NCI-H345 treated with DMSO at 0.1 percent for 48 hours (cell line): ENCODE results near the gene TSPAN13.
"Not testable (repeated sequence)": the region's sequence is repeated elsewhere in the genome, so short reads cannot be mapped to it uniquely, and the experiment has no call there.

ENCODE experiments used
- DNase-seq: peaks from one replicate; lab custom pipeline; 2025; ENCODE audit not compliant: unreplicated experiment; lab: John Stamatoyannopoulos, UW

Gene TSPAN13

DNA sequence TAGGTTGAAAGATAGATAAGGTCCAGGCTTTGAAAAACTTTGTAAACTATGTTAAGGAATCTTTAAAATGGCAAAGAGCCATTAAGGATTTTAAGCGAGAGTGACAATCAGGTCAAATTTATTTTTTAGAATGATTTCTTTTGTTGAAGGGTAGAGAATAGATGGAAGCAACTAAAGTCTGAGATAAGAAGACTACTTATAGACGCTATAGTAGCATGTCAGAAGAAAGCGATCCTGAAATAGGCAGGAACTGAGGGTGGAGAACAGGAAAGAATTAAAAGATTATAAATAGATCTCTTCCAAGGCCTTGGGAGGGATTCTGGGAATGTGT lies 13.0 kb upstream of the TSPAN13 start:
- no peak for DNase-seq

DNA sequence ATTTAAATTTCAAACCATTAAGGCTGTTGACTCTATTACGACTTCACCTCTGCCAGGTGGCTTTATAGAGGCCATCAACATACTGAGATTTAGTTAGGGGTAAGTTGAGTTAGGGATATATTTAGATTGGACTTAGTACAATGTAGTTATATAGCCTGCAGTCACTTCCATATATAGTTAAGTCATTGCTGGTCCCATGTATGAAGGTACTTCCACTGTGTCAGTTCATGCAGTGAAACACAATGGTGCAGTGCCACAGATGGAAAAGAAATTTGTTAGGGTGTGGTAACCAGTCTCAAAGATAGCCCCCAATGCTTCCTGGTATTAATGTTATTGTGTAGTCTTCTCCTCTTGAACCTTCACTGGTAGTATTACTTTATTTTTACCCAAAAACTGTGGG lies 12.6 kb upstream of the TSPAN13 start:
- no peak for DNase-seq

DNA sequence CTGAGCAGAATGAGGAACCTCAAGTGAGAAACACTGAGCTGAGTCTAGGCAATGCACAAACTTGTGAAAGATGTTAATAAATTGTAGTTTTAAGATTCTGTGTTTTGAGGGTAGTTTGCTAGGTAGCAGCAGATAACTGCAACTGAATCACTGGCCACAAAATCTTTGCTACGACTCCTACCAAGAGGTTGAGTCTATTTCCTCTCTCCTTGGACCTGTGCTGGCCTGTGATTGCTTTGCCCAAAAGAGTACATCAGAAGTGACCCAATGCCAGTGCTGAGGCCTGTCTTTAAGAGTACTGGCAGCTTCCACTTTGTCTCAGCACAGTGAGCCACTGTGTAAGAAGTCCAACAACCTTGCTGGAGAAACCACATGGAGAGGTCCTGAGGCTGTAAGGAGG lies 11.9 kb upstream of the TSPAN13 start:
- no peak for DNase-seq

GRCh38 chr7:16742547-16742946 lies 11.0 kb upstream of the TSPAN13 start:
- DNase-seq, result no peak

GRCh38 chr7:16743236-16743635 lies 10.3 kb upstream of the TSPAN13 start:
- DNase-seq, result no peak

DNA sequence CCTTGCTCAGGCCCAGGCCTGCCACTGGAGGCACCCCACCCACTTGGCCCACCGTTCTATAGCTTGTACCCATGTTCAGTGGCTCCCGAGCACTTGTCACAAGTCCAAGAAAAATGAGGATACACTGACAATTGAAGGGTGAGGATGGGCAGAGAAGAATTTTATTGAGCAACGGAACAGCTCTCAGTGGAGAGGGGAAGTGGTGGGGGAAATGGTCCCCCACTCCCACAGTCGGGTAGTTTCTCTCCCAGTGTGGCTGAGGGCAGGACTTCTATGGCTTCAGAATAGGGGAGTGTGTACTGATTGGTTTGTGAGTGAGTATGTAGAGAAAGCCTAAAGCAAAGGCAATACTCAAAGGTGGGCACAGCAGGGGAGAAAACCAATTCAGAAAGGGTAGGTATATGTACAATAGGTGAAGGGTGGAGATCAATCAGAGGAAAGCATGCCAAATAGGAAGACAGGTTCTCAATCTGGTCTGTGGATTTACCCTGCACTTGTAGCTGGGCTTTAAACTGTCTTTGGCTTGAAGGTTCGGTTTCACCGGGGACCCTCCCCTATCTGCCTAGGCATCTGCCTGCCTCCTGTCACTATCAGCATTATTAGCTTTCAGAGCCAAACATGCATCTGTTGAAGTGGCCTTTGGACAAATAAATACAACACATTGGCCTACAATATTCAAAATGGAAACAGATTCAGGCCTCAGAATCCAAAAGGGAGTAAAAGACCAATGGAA lies 8.9 kb upstream of the TSPAN13 start:
- DNase-seq, result no peak

DNA sequence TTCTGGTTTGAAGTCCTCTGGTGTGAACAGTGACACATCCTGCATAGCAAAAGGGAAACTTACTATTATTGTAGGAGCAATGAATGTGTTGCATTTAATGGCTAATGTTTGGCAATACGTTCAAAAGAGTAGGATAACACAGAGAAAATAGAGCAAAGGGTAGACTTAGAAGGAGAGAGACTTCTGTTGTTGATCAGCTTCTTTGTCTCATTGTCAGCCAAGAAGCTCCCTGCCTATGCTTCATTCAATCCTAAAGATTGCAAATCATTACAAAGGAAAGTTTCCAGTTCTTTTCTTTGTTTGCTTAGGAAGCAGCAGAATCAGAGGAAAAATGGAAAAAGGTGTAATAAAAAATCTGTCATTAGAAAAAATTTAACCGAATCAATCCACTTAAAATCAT lies 7.9 kb upstream of the TSPAN13 start:
- DNase-seq, result no peak

DNA sequence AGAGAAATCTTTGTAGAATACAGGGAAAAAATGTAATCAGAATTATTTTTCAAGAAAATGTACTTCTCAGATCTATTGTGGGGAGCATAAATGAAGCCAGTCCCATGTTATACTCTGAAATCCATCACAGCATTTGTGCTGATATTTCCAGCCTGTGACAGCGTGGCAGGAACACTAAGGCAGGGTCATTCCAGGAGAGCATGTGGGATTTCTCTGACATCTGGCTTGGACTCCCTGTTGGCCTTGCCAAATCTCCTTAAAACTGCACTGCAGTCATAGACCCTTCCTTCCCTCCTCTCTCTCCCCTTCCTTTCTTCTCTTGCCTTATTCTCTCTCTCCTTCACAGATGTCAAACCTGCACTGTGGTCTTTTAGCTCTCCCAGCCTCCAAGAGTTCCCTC lies 6.5 kb upstream of the TSPAN13 start:
- DNase-seq, result no peak

GRCh38 chr7:16753932-16754855 lies 639 bp downstream of the TSPAN13 start:
- DNase-seq, result peak; percentile 38

- DNase-seq, result no peak
These were observed 1.3 kb downstream of the TSPAN13 start for GRCh38 chr7:16754856-16755317.

- DNase-seq, result no peak
These were observed 1.8 kb downstream of the TSPAN13 start for GRCh38 chr7:16755397-16755796.

DNA sequence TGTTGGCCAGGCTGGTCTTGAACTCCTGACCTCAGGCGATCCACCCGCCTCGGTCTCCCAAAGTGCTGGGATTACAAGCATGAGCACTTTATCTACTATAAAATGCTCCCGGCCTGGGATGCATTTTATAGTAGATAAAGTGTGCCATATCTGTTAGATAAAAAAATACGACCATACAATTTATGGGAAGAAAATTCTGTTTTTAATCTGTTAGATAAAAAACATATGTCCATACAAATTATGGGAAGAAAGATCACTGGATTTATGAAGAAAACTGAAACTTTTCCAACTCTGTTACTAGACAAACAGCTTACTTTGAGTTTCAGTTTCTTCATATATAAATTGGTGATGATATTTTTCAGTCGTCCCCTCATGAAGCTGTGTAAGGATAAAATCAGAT lies 4.5 kb downstream of the TSPAN13 start:
- DNase-seq, result no peak

- DNase-seq, result no peak
These were observed 5.4 kb downstream of the TSPAN13 start for GRCh38 chr7:16758631-16759611.

DNA sequence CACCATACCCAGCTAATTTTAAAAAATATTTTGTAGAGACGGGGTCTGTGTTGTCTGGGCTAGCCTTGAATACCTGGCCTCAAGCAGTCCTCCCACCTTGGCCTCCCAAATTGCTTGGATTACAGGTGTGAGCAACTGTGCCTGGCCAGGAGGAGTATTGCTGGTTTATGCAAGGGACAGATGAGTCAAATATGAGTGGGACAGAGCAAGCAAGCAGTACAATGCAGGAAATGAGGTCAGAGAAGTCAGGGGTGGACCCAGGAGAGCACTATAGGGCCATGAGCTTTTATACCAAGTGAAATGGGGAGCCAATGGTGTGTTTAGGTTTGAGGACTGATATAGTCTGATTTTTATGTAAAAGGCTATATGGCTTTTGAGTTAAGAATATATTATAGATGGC lies 6.3 kb downstream of the TSPAN13 start:
- no peak for DNase-seq

DNA sequence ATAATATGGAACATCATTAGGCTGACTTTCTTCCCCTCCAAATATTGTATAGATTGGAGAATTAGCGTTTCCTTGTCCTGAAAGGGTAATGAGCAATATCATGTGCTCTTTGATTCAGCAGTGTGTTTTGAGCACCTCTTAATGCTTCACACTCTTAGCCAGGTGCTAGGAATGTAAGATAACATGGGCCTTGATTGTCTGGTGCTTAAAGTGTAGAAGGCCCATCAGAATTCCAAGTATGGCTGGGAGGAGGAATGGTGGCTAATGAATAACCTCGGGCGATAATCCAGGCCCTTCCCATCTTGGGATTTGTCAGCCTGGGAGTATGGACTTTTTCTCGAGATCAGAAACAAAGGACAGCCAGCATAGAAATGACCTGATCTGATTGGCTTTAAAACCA lies 8.6 kb downstream of the TSPAN13 start:
- DNase-seq, result no peak

GRCh38 chr7:16764942-16765341 lies 11.4 kb downstream of the TSPAN13 start:
- no peak for DNase-seq

DNA sequence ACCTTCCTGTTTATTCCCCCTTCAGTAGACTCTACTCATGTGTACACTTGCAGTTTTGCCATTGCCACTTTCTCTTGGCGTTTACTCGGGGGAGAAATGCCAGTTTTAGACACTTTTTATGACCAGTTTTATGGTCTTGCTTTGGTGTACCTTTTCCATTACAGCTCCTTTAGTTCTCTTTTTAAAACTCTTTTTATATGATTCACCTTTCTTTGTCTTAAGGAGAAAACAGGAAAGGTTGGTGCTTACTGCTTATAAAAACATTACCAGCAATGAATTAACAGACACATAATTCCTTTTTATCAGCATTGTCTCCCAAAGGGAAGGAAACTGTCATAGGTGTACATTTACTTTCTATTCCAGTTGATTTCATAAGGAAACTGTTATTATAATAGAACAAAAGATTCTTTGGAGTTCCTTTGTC lies 11.9 kb downstream of the TSPAN13 start:
- DNase-seq, result no peak

DNA sequence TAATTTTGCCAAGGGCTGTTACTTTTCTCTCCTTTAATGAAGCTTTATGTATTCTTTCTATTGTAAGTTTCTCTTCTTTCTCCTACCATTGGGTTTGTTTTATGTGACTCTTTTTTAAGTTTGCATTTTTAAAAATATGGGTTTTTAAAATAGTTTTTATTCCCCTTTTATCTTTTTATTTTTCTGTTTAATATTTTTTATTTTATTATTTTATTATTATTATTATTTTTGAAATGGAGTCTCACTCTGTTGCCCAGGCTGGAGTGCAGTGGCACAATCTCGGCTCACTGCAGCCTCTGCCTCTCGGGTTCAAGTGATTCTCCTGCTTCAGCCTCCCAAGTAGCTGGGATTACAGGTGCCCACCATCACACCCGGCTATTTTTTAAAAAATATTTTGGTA lies 16.4 kb downstream of the TSPAN13 start:
- not testable (repeated sequence) for DNase-seq

DNA sequence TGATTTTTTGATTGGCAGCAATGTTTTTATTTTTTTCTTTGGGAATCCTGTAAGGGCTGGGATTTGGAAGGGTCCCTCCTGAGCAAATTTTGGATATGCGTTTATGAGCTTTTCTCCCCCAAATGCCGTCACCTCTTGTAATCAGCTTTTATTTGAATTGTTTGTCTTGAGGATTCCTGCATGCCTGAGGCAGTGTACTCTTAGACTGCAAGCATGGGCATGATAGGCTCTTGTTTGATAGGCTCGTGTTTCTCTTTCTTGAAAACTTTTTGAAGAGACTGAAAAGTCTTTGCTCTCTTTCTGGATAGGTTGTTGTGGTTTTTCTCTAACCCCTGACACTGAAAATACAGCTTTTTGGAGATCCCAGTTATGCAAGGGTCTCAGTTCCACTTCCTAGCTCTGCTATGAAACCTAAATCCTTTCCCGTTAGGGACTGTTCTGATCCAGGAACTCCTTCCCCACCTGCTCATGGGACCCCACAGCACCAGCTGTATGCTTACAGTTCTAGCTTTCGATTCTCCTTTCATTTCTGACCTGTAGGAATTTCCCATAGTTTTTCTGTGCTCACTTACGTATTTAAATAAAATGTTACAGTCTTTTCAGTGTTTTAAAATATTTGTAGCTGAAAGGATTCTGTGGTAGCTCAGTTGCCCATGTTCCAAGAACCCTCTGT lies 17.2 kb downstream of the TSPAN13 start:
- no peak for DNase-seq

GRCh38 chr7:16773326-16773725 lies 19.8 kb downstream of the TSPAN13 start:
- DNase-seq, result no peak

DNA sequence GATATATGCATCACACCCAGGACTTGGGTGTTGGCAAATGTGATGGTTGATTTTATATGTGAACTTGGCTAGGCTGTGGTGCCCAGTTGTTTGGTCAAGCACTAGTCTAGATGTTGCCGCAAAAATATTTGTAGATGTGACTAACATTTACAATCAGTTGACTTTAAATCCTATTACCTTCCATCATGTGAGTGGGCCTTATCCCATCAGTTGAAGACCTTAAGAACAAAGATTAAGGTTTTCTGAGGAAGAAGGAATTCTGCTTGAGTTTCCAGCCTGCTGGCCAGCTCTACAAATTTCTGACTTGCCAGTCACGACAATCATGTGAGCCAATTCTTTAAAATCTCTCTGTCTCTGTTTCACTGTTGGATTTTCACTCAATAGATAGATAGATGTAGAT lies 20.3 kb downstream of the TSPAN13 start:
- DNase-seq, result no peak
